ENCODE data around the gene BBC3.

The BBC3 gene

GRCh38 chr19:47210180-47210490, 20.9 kb downstream of the BBC3 start:
- H3K4me3 ChIP-seq (replicated peaks in 1 of 2; ENCODE audit: low read depth in 2 of 2, low read length in 2 of 2) = no peak overlapping the region
- TF ChIP-seq CTCF (IDR thresholded peaks at IDR 0.05; ENCODE audit: low read depth, low read length) = no peak
- no peak for DNase-seq (ENCODE audit: low read depth in 2 of 2)

GRCh38 chr19:47209319-47210179, 21.4 kb downstream of the BBC3 start:
- no peak for TF ChIP-seq CTCF (IDR thresholded peaks at IDR 0.05; ENCODE audit: low read depth, low read length)
- no peak overlapping the region for H3K4me3 ChIP-seq (replicated peaks in 1 of 2; ENCODE audit: low read depth in 2 of 2, low read length in 2 of 2)
- DNase-seq (ENCODE audit: low read depth in 2 of 2) = no peak

GRCh38 chr19:47203254-47203653, 27.7 kb downstream of the BBC3 start:
- H3K4me3 ChIP-seq (replicated peaks in 1 of 2; ENCODE audit: low read depth in 2 of 2, low read length in 2 of 2) = no peak overlapping the region
- TF ChIP-seq CTCF (IDR thresholded peaks at IDR 0.05; ENCODE audit: low read depth, low read length) = no peak

GRCh38 chr19:47200530-47200929, 30.5 kb downstream of the BBC3 start:
- TF ChIP-seq CTCF (IDR thresholded peaks at IDR 0.05; ENCODE audit: low read depth, low read length) = no peak
- no peak for DNase-seq (ENCODE audit: low read depth in 2 of 2)
- H3K4me3 ChIP-seq (replicated peaks in 1 of 2; ENCODE audit: low read depth in 2 of 2, low read length in 2 of 2) = no peak overlapping the region

More at GRCh38 chr19:47203254-47203653, 27.7 kb downstream of the BBC3 start:
- no peak for DNase-seq (ENCODE audit: low read depth in 2 of 2)

GRCh38 chr19:47197141-47197540, 33.9 kb downstream of the BBC3 start:
- TF ChIP-seq CTCF (IDR thresholded peaks at IDR 0.05; ENCODE audit: low read depth, low read length) = no peak
- no peak for DNase-seq (ENCODE audit: low read depth in 2 of 2)
- no peak overlapping the region for H3K4me3 ChIP-seq (replicated peaks in 1 of 2; ENCODE audit: low read depth in 2 of 2, low read length in 2 of 2)

GRCh38 chr19:47195434-47195833, 35.6 kb downstream of the BBC3 start:
- DNase-seq (ENCODE audit: low read depth in 2 of 2) = no peak
- H3K4me3 ChIP-seq (replicated peaks in 1 of 2; ENCODE audit: low read depth in 2 of 2, low read length in 2 of 2) = no peak overlapping the region
- no peak for TF ChIP-seq CTCF (IDR thresholded peaks at IDR 0.05; ENCODE audit: low read depth, low read length)

All from cardiac fibroblast (primary cell).